ENCODE measurements around the gene FRAT2.

The FRAT2 gene

DNA sequence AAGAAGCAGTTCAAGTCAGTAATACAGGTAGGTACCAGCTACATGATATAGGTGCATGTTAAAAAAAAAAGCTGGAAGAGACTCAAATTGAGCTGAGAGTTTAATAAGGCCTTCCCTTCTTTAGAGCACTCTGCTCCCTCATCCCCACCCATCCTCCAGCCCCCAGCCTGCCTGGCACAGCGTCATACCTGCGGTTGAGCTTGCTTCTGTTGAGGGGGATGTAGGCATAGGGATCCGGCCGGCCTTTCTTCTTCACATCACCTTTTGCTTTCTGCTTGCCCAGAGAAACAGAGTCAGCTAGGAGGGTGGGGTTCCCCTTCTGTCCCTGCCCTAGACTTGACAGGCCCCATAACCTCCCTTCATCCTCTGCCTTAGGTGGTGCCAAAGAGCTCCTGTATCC lies 23.8 kb upstream of the FRAT2 start:
- Histone ChIP-seq H3K36me3 (ENCODE audit: insufficient read depth, low read length) (peaks cover 13% of the 10 kb centered on the region; the same call in 1 of the 2 replicates), H3K27ac (ENCODE audit: low read depth, low read length, poor library complexity, severe bottlenecking) (no peak overlapping the region)

DNA sequence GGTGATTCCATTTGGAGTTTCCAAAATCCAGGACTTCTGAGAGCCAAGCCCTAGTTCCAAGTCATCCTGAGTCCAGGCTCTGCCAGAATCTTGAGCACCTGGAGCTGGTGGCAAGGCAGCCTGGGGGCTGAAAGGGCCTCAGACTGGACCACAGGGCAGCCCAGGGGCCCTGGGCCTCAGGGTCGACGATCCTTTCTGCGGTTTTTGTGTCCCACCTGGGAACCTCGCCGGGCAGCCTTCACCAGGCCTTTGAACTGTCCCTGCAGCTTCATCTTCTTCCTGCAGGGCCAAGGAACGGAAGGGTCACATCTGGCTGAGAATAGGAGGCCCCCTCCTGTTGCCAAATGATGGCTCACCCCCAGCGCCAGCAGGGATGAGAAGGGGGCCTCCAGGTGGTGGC lies 22.4 kb upstream of the FRAT2 start:
- H4K20me1 ChIP-seq (ENCODE audit: insufficient read depth, low read length), result no peaks in the 10 kb centered on the region
- TF ChIP-seq, protein P1, sequence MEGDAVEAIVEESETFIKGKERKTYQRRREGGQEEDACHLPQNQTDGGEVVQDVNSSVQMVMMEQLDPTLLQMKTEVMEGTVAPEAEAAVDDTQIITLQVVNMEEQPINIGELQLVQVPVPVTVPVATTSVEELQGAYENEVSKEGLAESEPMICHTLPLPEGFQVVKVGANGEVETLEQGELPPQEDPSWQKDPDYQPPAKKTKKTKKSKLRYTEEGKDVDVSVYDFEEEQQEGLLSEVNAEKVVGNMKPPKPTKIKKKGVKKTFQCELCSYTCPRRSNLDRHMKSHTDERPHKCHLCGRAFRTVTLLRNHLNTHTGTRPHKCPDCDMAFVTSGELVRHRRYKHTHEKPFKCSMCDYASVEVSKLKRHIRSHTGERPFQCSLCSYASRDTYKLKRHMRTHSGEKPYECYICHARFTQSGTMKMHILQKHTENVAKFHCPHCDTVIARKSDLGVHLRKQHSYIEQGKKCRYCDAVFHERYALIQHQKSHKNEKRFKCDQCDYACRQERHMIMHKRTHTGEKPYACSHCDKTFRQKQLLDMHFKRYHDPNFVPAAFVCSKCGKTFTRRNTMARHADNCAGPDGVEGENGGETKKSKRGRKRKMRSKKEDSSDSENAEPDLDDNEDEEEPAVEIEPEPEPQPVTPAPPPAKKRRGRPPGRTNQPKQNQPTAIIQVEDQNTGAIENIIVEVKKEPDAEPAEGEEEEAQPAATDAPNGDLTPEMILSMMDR (IDR thresholded peaks at IDR 0.05; ENCODE audit: low read length), result no peak
- TF ChIP-seq EZH2 (IDR thresholded peaks at IDR 0.05; ENCODE audit: borderline replicate concordance, low read length), result no peak
- H3K4me3 ChIP-seq (ENCODE audit: low read depth, low read length, poor library complexity, severe bottlenecking), result no peak overlapping the region
- H3K27ac ChIP-seq (ENCODE audit: low read depth, low read length, poor library complexity, severe bottlenecking), result no peak overlapping the region
- no peaks in the 10 kb centered on the region for H3K9me2 ChIP-seq (ENCODE audit: low read depth, low read length)
- H3K4me1 ChIP-seq (ENCODE audit: insufficient read depth, low read length, severe bottlenecking), result no peaks in the 10 kb centered on the region
- peaks cover 13% of the 10 kb centered on the region; the same call in 1 of the 2 replicates for H3K36me3 ChIP-seq (ENCODE audit: insufficient read depth, low read length)
- no peak overlapping the region for H3K4me2 ChIP-seq (ENCODE audit: low read length)
- no peaks in the 10 kb centered on the region for H3F3A ChIP-seq (ENCODE audit: insufficient read depth, low read length)
- H3K9me3 ChIP-seq (ENCODE audit: low read length), result no peaks in the 10 kb centered on the region
- H3K9ac ChIP-seq (ENCODE audit: low read length), result no peak overlapping the region
- H3K27me3 ChIP-seq (ENCODE audit: insufficient read depth, low read length), result no peaks in the 10 kb centered on the region
- no peaks in the 10 kb centered on the region for H3K79me2 ChIP-seq (ENCODE audit: insufficient read depth, low read length)
- no peak overlapping the region for H2AFZ ChIP-seq (ENCODE audit: low read length)

More for the DNA sequence above, 23.8 kb upstream of the FRAT2 start:
- Histone ChIP-seq H3K4me3 (ENCODE audit: low read depth, low read length, poor library complexity, severe bottlenecking) (no peak overlapping the region), H3K4me2 (ENCODE audit: low read length) (no peak overlapping the region), H4K20me1 (ENCODE audit: insufficient read depth, low read length) (no peaks in the 10 kb centered on the region), H3F3A (ENCODE audit: insufficient read depth, low read length) (no peaks in the 10 kb centered on the region), H2AFZ (ENCODE audit: low read length) (no peak overlapping the region), H3K9ac (ENCODE audit: low read length) (no peak overlapping the region), H3K9me2 (ENCODE audit: low read depth, low read length) (no peaks in the 10 kb centered on the region), H3K79me2 (ENCODE audit: insufficient read depth, low read length) (no peaks in the 10 kb centered on the region), H3K9me3 (ENCODE audit: low read length) (no peaks in the 10 kb centered on the region), H3K27me3 (ENCODE audit: insufficient read depth, low read length) (no peaks in the 10 kb centered on the region), H3K4me1 (ENCODE audit: insufficient read depth, low read length, severe bottlenecking) (no peaks in the 10 kb centered on the region)
- TF ChIP-seq, protein P1 (IDR thresholded peaks at IDR 0.05; ENCODE audit: low read length), result no peak
- TF ChIP-seq EZH2 (IDR thresholded peaks at IDR 0.05; ENCODE audit: borderline replicate concordance, low read length), result no peak

DNA sequence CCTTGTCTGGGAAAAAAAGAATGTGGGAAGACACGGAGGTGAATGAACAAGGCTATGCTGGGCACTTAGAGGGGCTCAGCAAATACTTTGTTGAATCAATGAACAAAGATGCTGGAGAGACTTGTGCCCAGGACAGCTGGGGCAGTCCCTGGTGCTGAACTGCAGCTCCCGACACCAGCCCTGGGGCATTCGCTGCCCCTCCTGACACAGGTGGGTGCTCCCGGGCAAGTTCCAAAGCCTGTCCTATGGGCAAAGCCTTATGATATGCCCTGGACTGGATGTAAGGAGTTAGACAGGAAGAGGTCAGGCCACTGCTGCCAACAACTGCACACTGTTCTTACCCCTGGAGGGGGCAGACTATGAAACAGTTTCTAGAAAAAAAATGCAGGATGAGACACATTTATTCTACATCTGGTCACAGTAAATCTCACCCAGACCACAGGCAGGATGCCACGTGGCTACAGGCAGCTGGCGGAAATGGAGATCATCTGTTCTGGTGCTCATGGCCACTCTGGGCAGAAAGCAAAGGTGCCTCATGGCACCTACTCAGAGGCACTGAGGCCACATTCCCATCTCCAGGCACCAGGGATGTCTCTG lies 21.9 kb upstream of the FRAT2 start:
- no peaks in the 10 kb centered on the region for H3K9me3 ChIP-seq (ENCODE audit: low read length)
- no peak for TF ChIP-seq EZH2 (IDR thresholded peaks at IDR 0.05; ENCODE audit: borderline replicate concordance, low read length)
- TF ChIP-seq, protein P1 (IDR thresholded peaks at IDR 0.05; ENCODE audit: low read length), result no peak
- H3K27ac ChIP-seq (ENCODE audit: low read depth, low read length, poor library complexity, severe bottlenecking), result no peak overlapping the region

More for the DNA sequence above, 21.9 kb upstream of the FRAT2 start:
- Histone ChIP-seq H3K4me1 (ENCODE audit: insufficient read depth, low read length, severe bottlenecking) (no peaks in the 10 kb centered on the region), H3F3A (ENCODE audit: insufficient read depth, low read length) (no peaks in the 10 kb centered on the region), H4K20me1 (ENCODE audit: insufficient read depth, low read length) (no peaks in the 10 kb centered on the region), H3K9ac (ENCODE audit: low read length) (no peak overlapping the region), H3K27me3 (ENCODE audit: insufficient read depth, low read length) (no peaks in the 10 kb centered on the region), H3K4me2 (ENCODE audit: low read length) (no peak overlapping the region), H3K79me2 (ENCODE audit: insufficient read depth, low read length) (no peaks in the 10 kb centered on the region), H3K9me2 (ENCODE audit: low read depth, low read length) (no peaks in the 10 kb centered on the region), H2AFZ (ENCODE audit: low read length) (no peak overlapping the region), H3K4me3 (ENCODE audit: low read depth, low read length, poor library complexity, severe bottlenecking) (no peak overlapping the region), H3K36me3 (ENCODE audit: insufficient read depth, low read length) (peaks cover 13% of the 10 kb centered on the region; the same call in 1 of the 2 replicates)
